Measurements from ENCODE around the gene TRAF3IP3.
"Not testable (repeated sequence)": the region's sequence is repeated elsewhere in the genome, so short reads cannot be mapped to it uniquely, and the experiment has no call there.

TRAF3IP3 gene

DNA sequence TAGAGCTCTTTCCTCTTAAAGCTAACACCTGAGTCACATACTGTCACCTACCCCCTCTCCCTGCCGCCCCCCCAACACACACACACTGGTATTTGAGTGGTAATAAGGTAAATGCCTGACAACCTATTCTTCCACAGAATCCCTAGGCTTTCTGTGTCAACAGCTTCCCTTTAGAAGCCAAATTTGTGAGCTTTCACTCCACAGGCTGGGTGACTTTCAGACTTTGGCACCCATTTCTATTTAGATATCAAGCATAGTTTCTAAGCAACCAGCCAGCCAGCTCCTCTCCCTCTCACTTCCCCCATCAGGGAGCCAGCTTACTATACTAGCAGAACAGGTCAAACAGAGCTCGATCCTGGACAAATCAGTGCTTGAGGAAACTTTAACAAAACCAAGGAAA lies 31.7 kb downstream of the TRAF3IP3 start:
- H3K27ac ChIP-seq: peak overlapping the region; percentile 97
- TF ChIP-seq, protein P1, sequence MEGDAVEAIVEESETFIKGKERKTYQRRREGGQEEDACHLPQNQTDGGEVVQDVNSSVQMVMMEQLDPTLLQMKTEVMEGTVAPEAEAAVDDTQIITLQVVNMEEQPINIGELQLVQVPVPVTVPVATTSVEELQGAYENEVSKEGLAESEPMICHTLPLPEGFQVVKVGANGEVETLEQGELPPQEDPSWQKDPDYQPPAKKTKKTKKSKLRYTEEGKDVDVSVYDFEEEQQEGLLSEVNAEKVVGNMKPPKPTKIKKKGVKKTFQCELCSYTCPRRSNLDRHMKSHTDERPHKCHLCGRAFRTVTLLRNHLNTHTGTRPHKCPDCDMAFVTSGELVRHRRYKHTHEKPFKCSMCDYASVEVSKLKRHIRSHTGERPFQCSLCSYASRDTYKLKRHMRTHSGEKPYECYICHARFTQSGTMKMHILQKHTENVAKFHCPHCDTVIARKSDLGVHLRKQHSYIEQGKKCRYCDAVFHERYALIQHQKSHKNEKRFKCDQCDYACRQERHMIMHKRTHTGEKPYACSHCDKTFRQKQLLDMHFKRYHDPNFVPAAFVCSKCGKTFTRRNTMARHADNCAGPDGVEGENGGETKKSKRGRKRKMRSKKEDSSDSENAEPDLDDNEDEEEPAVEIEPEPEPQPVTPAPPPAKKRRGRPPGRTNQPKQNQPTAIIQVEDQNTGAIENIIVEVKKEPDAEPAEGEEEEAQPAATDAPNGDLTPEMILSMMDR (conservative IDR thresholded peaks at IDR 0.05): no peak

DNA sequence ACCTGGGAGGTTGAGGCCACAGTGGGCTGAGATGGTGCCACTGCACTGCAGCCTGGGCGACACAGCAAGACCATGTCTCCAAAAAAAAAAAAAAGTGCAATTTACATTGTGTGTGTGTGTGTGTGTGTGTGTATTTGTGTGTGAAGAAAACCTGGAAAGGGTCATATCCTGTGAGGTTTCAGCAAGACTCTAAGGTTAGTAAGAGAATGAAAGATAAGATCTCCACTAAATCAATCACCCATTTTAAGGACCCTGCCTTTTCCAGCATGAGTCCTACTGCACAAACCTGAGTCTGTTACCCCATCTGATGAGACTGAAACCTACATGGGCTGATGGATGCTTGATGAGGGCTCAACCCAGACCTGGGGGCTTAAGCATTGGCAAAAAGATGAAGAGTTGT lies 33.4 kb downstream of the TRAF3IP3 start:
- TF ChIP-seq, protein P1 (conservative IDR thresholded peaks at IDR 0.05): no peak
- peak overlapping the region; percentile 97 for H3K27ac ChIP-seq

DNA sequence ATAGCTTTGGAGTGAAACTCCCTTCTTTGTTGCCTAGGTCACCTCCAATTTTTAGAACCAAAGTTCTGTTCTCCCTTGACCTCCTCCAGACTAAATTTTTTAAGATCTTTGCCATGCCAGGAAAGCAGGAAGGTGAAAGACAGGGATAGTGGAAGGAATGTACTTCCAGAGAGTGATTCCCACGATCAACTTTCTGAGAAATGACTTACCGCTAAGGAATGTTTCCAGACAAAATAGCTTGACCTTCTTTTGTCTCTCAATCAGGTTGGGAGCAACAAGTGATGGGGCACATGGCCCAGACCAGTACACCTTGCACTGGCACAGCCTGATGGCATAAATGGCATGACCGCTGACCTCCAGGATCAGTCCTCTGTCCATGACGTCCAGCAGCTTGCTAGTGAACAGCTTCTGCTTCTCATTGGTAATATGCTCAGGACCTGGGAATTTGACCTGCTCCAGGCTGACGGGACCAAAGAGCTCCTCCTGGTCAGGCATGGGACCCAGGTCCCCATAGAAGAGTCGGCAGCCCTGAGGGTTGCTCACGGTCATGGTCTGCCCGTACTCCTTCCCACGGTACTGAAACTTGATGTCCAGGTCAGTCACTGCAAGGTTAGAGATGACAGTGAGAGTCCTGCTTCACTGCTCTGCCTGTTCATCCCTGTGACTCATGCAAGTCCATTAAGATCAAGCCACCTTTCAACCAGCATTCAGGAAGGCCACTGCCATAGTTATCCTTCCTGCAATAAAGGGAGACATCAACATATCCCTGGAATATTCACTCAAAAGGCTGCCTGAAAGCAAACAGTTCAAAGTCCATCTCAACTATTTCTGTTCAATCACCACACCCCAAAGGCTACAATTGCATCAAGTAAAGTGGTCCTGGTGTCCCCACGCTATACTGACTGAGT lies 34.7 kb downstream of the TRAF3IP3 start:
- TF ChIP-seq, protein P1 (conservative IDR thresholded peaks at IDR 0.05): no peak

DNA sequence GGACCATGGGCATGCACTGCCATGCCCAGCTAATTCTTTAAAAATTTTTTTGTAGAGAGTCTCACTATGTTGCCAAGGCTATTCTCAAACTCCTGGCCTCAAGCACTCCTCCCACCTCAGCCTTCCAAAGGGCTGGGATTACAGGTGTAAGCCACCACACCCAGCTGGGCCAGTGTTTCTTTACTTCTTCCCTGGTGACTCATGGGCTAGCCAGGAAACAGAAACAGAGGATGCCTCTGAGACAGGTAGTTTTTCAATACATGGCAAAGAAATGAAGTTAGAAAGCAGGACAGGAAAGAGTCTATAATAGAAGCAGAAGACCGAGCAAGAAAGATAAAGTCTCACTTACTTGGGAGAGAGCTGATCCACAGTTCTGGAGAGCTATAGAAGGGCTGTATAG lies 36.1 kb downstream of the TRAF3IP3 start:
- TF ChIP-seq, protein P1 (conservative IDR thresholded peaks at IDR 0.05): no peak

More for the DNA sequence above, 34.7 kb downstream of the TRAF3IP3 start:
- H3K27ac ChIP-seq: no peak overlapping the region

DNA sequence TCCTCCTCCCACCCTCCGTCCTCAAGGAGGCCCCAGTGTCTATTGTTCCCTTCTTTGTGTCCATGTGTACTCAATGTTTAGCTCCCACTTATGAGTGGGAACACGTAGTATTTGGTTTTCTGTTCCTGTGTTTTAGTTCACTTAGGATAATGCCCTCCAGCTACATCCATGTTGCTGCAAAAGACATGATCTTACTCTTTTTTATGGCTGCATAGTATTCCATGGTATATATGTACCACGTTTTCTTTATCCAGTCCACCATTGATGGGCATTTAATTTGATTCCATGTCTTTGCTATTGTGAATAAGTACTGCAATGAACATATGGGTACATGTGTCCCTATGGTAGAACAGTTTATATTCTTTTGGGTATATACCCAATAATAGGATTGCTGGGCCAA lies 37.9 kb downstream of the TRAF3IP3 start:
- H3K27ac ChIP-seq: not testable (repeated sequence)

More for the DNA sequence above, 36.1 kb downstream of the TRAF3IP3 start:
- no peak overlapping the region for H3K27ac ChIP-seq

DNA sequence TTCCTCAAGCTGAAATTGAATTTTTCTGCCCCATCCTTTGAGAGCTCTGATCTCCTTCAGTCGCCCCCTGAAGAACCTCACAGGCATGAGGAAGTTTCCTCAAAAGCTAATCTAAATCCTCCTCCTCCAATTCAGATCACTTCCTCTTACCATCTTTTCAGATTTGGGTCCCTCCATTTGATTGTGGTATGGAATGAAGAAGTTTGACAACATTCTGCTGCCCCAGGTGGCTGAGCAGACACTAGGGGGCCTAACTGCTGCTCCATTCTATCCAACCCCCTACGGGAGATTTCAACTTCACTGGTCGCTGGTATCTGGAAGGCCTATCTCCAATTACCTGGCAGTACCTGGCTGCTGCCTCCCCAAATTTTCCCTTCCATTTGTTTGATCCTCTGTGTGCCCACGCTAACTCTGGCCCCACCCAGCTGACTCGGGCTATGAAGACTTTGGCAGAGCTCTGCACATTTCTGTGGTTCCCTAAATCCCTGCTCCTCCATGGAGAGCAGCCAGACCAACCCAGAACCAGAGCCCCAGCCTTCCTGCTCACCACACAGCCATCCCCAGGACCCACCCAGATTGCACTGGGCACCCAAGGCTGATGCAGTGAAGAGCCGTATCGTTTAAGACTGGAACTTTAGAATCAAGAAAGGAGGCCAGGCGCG lies 42.3 kb downstream of the TRAF3IP3 start:
- TF ChIP-seq, protein P1 (conservative IDR thresholded peaks at IDR 0.05): no peak; the same call in 1 of the 2 replicates
- no peak overlapping the region for H3K27ac ChIP-seq

DNA sequence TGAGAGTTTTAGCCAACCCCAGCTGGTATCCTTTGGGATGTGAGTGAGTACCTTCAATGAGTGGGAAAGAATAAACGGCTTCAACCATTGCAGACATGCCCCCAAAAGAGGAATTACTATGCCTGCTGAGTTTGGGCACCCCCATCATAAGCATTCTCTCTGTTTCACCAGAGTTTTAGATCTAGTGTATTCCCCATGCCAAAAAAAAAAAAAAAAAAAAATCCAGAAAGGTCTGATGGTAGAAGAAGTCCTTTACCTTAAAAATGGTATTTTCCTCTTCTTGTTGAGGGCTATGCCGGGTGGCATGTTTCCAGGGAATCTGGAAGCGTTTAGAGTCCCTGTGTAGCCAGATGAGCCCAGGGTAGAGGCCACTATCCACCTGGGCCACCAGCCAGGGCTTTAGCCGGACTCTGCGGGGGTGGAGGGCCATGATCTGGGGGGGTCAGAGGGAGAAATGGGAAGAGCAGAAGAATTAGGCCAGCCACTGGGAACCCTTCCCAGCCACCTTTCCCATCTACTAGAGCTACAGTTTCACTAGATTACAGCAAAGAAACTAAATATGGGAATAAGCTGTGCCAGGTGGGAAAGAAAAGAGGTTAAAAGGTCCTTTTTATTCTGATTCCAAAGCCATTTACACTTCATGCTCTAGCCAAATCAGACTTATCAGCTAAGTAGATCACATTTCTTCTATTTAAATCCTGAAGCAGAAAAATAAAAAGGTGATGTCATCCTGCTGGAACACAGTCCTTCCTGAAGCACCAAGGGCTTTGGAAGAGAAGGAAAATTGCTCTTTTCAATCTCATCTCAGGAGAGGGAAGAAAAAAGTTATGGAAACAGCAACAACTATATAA lies 45.4 kb downstream of the TRAF3IP3 start:
- H3K27ac ChIP-seq: peak overlapping the region; percentile 73
- TF ChIP-seq, protein P1 (conservative IDR thresholded peaks at IDR 0.05): no peak
